HCT116 (cell line): ENCODE data around the gene OSBPL10.

Experiments used
- ELF1 ChIP-seq: IDR thresholded peaks from 2 replicates; pipeline ENCODE4 v1.6.1; 2012; ENCODE audit warnings: low read depth, borderline replicate concordance
- EZH2 ChIP-seq: fragments of 200-600 bp; sonication (generic); IDR thresholded peaks from 2 replicates; pipeline ENCODE4 v1.6.1; 2017; ENCODE audit warnings: antibody characterized with exemption, mixed run types
- POLR2A ChIP-seq: IDR thresholded peaks from 2 replicates; pipeline ENCODE4 v1.7.0; 2011; ENCODE audit warnings: borderline replicate concordance; ENCODE audit not compliant: insufficient read depth, insufficient read length; ENCODE audit errors: extremely low read depth
- RAD21 ChIP-seq: IDR thresholded peaks from 2 replicates; pipeline ENCODE4 v1.6.1; 2012; ENCODE audit warnings: low read depth, mild to moderate bottlenecking
- SIN3A ChIP-seq: IDR thresholded peaks from 2 replicates; pipeline ENCODE4 v1.6.1; 2012; ENCODE audit warnings: low read depth
- SP1 ChIP-seq: IDR thresholded peaks from 2 replicates; pipeline ENCODE4 v1.6.1; 2012; ENCODE audit warnings: low read depth
- YY1 ChIP-seq: IDR thresholded peaks from 2 replicates; pipeline ENCODE4 v1.6.1; 2011; ENCODE audit warnings: low read length, low read depth, moderate library complexity, mild to moderate bottlenecking; ENCODE audit not compliant: insufficient replicate concordance; ENCODE audit errors: extremely low read depth
- ZFX ChIP-seq: fragments of 450-650 bp; IDR thresholded peaks from 2 replicates; pipeline ENCODE4 v1.6.1; 2017
- ZNF274 ChIP-seq: fragments of 200-500 bp; sonication (Bioruptor generic); IDR thresholded peaks from 2 replicates; pipeline ENCODE4 v1.6.1; 2014; ENCODE audit warnings: mild to moderate bottlenecking, low read depth, low read length, inconsistent platforms
- TF ChIP-seq, protein P1 (sequence below), 3 experiments: fragments of 200-600 bp in 1 of 3; sonication (generic) in 1 of 3; IDR thresholded peaks in 2 of 3; conservative IDR thresholded peaks in 1 of 3; 2 replicates each; pipeline ENCODE4 v1.5.1; 2012 to 2017; ENCODE audit warnings: low read depth in 2 of 3, low read length in 2 of 3, antibody characterized with exemption in 1 of 3, borderline replicate concordance in 1 of 3, control low read depth in 1 of 3, mild to moderate bottlenecking in 1 of 3, mixed read lengths in 1 of 3, mixed run types in 1 of 3, moderate library complexity in 1 of 3; ENCODE audit not compliant: insufficient read depth in 1 of 3
- TF ChIP-seq, protein P2 (sequence below): IDR thresholded peaks from 2 replicates; pipeline ENCODE4 v1.6.1; 2012
- TF ChIP-seq, protein P3 (sequence below): IDR thresholded peaks from 2 replicates; pipeline ENCODE4 v1.6.1; 2012; ENCODE audit warnings: low read depth

DNA sequence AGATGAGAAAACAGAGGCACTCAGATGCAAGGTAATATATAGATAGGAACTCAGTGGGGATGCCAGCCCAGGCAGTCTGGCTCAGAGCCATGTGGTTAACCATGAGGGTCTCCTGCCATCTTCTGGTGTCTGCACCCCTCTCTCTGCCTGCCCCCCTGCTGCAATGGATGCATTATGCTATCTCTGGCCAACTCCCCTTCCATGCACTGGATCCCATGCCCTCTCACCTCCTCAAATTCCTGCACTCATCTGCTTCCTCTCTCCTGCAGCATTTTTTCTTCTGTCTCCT is 285.1 kb downstream of the OSBPL10 start:
- TF ChIP-seq ELF1, result no peak
- TF ChIP-seq, protein P1, sequence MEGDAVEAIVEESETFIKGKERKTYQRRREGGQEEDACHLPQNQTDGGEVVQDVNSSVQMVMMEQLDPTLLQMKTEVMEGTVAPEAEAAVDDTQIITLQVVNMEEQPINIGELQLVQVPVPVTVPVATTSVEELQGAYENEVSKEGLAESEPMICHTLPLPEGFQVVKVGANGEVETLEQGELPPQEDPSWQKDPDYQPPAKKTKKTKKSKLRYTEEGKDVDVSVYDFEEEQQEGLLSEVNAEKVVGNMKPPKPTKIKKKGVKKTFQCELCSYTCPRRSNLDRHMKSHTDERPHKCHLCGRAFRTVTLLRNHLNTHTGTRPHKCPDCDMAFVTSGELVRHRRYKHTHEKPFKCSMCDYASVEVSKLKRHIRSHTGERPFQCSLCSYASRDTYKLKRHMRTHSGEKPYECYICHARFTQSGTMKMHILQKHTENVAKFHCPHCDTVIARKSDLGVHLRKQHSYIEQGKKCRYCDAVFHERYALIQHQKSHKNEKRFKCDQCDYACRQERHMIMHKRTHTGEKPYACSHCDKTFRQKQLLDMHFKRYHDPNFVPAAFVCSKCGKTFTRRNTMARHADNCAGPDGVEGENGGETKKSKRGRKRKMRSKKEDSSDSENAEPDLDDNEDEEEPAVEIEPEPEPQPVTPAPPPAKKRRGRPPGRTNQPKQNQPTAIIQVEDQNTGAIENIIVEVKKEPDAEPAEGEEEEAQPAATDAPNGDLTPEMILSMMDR (IDR thresholded peaks at IDR 0.05 in 2 of 3, conservative IDR thresholded peaks at IDR 0.05 in 1 of 3; ENCODE audit: borderline replicate concordance in 1 of 3, insufficient read depth in 1 of 3, low read depth in 2 of 3, low read length in 2 of 3), result no peak
- TF ChIP-seq RAD21, result no peak
- TF ChIP-seq YY1, result no peak
- no peak for TF ChIP-seq SP1
- TF ChIP-seq, protein P2, sequence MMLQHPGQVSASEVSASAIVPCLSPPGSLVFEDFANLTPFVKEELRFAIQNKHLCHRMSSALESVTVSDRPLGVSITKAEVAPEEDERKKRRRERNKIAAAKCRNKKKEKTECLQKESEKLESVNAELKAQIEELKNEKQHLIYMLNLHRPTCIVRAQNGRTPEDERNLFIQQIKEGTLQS, result no peak
- no peak for TF ChIP-seq EZH2
- TF ChIP-seq POLR2A, result no peak
- no peak for TF ChIP-seq ZFX
- TF ChIP-seq ZNF274, result no peak
- TF ChIP-seq SIN3A, result no peak
- TF ChIP-seq, protein P3, sequence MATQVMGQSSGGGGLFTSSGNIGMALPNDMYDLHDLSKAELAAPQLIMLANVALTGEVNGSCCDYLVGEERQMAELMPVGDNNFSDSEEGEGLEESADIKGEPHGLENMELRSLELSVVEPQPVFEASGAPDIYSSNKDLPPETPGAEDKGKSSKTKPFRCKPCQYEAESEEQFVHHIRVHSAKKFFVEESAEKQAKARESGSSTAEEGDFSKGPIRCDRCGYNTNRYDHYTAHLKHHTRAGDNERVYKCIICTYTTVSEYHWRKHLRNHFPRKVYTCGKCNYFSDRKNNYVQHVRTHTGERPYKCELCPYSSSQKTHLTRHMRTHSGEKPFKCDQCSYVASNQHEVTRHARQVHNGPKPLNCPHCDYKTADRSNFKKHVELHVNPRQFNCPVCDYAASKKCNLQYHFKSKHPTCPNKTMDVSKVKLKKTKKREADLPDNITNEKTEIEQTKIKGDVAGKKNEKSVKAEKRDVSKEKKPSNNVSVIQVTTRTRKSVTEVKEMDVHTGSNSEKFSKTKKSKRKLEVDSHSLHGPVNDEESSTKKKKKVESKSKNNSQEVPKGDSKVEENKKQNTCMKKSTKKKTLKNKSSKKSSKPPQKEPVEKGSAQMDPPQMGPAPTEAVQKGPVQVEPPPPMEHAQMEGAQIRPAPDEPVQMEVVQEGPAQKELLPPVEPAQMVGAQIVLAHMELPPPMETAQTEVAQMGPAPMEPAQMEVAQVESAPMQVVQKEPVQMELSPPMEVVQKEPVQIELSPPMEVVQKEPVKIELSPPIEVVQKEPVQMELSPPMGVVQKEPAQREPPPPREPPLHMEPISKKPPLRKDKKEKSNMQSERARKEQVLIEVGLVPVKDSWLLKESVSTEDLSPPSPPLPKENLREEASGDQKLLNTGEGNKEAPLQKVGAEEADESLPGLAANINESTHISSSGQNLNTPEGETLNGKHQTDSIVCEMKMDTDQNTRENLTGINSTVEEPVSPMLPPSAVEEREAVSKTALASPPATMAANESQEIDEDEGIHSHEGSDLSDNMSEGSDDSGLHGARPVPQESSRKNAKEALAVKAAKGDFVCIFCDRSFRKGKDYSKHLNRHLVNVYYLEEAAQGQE, result no peak
